Prostate gland (tissue), 2 donors: ENCODE results near the gene CEP43. TPM values are rescaled to one million over a fixed set of nuclear protein-coding genes. Genes with fewer than 3 reads are reported as not detected.
A peak's percentile ranks its signal among the peaks of the same experiment; 100 is the strongest.

Experiments
- DNase-seq: peaks from one replicate; pipeline ENCODE4 v3.0.0-alpha.2; 2019; ENCODE audit warnings: low spot score
- H3K27ac ChIP-seq, 2 donors: fragments of 200-600 bp; sonication (generic); 2 replicates each; pipeline ENCODE4 v1.5.1; 2017 to 2019
- H3K27me3 ChIP-seq: fragments of 200-600 bp; sonication (generic); replicated peaks from 2 replicates; pipeline ENCODE4 v1.5.1; 2019; ENCODE audit not compliant: insufficient read depth
- H3K36me3 ChIP-seq, 2 donors: fragments of 200-600 bp; sonication (generic); 1 replicate in 1 of 2; 2 replicates in 1 of 2; pipeline versions ENCODE4 v1.5.1 to v1.8.1; 2017 to 2019
- H3K4me1 ChIP-seq: fragments of 200-600 bp; sonication (generic); replicated peaks from 2 replicates; pipeline ENCODE4 v1.5.1; 2019
- H3K4me3 ChIP-seq, 2 donors: fragments of 200-600 bp; sonication (generic); 2 replicates each; pipeline ENCODE4 v1.5.1; 2017 to 2019
- H3K9me3 ChIP-seq: fragments of 200-600 bp; sonication (generic); 2 replicates; pipeline ENCODE4 v1.5.1; 2017
- CTCF ChIP-seq, 4 experiments: fragments of 200-600 bp in 2 of 4; fragments of 450-650 bp in 2 of 4; sonication (generic) in 2 of 4; IDR thresholded peaks; 1 replicate in 3 of 4; 2 replicates in 1 of 4; pipeline ENCODE4 v1.5.1; 2016 to 2019; ENCODE audit warnings: antibody characterized with exemption in 4 of 4, mild to moderate bottlenecking in 2 of 4, moderate library complexity in 2 of 4
- POLR2A ChIP-seq: fragments of 450-650 bp; IDR thresholded peaks from one replicate; pipeline ENCODE4 v1.6.1; 2016; ENCODE audit warnings: antibody characterized with exemption, mild to moderate bottlenecking
- POLR2AphosphoS5 ChIP-seq: sonication (generic); formaldehyde crosslinking; IDR thresholded peaks from one replicate; pipeline ENCODE4 v1.6.1; 2017; ENCODE audit warnings: antibody characterized with exemption
- WGBS: methylation state at CpG from one replicate; pipeline ENCODE4 v1.1.5; 2018; 5-methylcytosine and 5-hydroxymethylcytosine counted together
- intact Hi-C: fragments of 100-400 bp; cut with DNase I; formaldehyde crosslinking; loops from one replicate; pipeline ENCODE4 v1.14.2; 2022
- total RNA-seq, 2 donors: library from RNA; depleted of rRNA; stranded (reverse); fragments of >200 nt; gene quantifications; one replicate each; pipeline ENCODE4 v1.1.0, GENCODE V29; 2016

Gene CEP43
- total RNA-seq, 2 donors from 2014 or later: 13.3 to 25.7 TPM

GRCh38 chr6:166988674-166989201 is 10.5 kb upstream of the CEP43 start:
- intact Hi-C loops: loop anchor here (2.0 kb wide), 1 partner anchor 202 kb away; no protein-coding TSS in a partner anchor
- Histone ChIP-seq H3K27ac (peak overlapping the region; percentile 31 to 51), H3K9me3 (no peaks in the 10 kb centered on the region), H3K27me3 (no peaks in the 10 kb centered on the region), H3K4me1 (peaks cover 4% of the 10 kb centered on the region), H3K36me3 (no peaks in the 10 kb centered on the region), H3K4me3 (no peak overlapping the region)
- DNase-seq: peak; percentile 49
- WGBS: 29% methylated on average over 3 of the region's 3 CpGs
- TF ChIP-seq POLR2AphosphoS5 (peak; percentile 67), POLR2A (no peak)

- TF ChIP-seq CTCF (IDR thresholded peaks at IDR 0.05) (peak in 3 of 4 experiments; percentile 28 to 65 (median 47)), POLR2A (no peak), POLR2AphosphoS5 (no peak)
- intact Hi-C loops: loop anchor here (2.0 kb wide), 1 partner anchor 203 kb away; no protein-coding TSS in a partner anchor
- Histone ChIP-seq H3K4me3 (no peak overlapping the region), H3K4me1 (peaks cover 4% of the 10 kb centered on the region), H3K36me3 (no peaks in the 10 kb centered on the region), H3K27ac (peak overlapping the region; percentile 23 to 51), H3K9me3 (no peaks in the 10 kb centered on the region), H3K27me3 (no peaks in the 10 kb centered on the region)
- DNase-seq: no peak
- 37% methylated on average over 10 of the region's 10 CpGs for WGBS
These were observed 9.7 kb upstream of the CEP43 start for GRCh38 chr6:166989427-166990032.

DNA sequence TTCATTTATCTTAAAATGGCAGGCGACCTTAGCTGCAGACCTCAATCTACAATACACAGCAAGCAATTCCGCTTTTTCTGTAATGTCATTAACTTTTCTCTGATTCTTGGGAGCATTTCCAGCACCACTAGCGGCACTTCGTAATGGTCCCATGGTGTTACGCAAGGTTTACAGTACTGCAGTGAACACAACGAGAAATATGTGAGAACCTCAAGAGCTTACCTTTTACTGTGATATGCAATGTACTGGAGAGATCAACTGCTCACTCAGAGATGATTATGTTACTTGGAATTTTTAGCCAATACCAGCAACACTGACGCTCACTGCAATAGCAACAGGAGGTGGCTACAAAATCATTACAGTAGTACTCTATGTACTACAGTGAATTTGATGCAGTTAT is 2.8 kb upstream of the CEP43 start:
- H3K4me1 ChIP-seq: no peaks in the 10 kb centered on the region
- no peak overlapping the region for H3K4me3 ChIP-seq
- DNase-seq: no peak
- no peak overlapping the region for H3K27ac ChIP-seq
- H3K9me3 ChIP-seq: no peaks in the 10 kb centered on the region
- no peaks in the 10 kb centered on the region for H3K36me3 ChIP-seq
- no peaks in the 10 kb centered on the region for H3K27me3 ChIP-seq
- intact Hi-C loops: loop anchor here (5.0 kb wide), 2 partner anchors 44 to 146 kb away; no protein-coding TSS in a partner anchor
- WGBS: 87% methylated on average over 7 of the region's 7 CpGs
- TF ChIP-seq CTCF (IDR thresholded peaks at IDR 0.05): no peak
- TF ChIP-seq POLR2AphosphoS5: no peak
- TF ChIP-seq POLR2A: no peak

DNA sequence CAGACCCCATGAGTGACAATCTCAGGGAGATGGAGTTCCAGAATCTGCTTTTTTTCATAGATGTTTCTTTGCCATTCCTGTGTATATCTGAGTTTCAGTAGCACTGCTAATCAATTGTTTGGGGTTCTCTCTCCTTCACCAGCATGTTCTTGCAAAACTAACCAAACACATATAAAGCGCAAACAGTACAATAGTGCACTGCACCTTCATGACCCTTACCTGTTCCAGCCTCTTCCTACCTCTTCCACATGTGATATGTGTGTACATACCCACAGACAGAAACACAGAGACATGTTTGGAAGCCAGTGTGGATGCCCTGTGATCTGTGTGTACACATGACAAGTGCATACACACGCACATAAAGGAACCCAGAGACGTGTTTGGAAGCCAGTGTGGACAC is 1.8 kb upstream of the CEP43 start:
- H3K36me3 ChIP-seq: no peaks in the 10 kb centered on the region
- no peak for DNase-seq
- H3K27me3 ChIP-seq: no peaks in the 10 kb centered on the region
- H3K4me1 ChIP-seq: no peaks in the 10 kb centered on the region
- WGBS: 67% methylated on average over 3 of the region's 3 CpGs
- peak overlapping the region in 1 of 2 donors; percentile 74 for H3K27ac ChIP-seq
- intact Hi-C loops: loop anchor here (5.0 kb wide), 2 partner anchors 45 to 145 kb away; no protein-coding TSS in a partner anchor
- no peak for TF ChIP-seq CTCF (IDR thresholded peaks at IDR 0.05)
- no peak for TF ChIP-seq POLR2A
- TF ChIP-seq POLR2AphosphoS5: no peak
- H3K9me3 ChIP-seq: no peaks in the 10 kb centered on the region
- peak overlapping the region in 1 of 2 donors; percentile 86 for H3K4me3 ChIP-seq

GRCh38 chr6:166997768-166998255 is 1.4 kb upstream of the CEP43 start:
- peak; percentile 57 for DNase-seq
- no peak for TF ChIP-seq POLR2A
- TF ChIP-seq POLR2AphosphoS5: peak; percentile 28
- peak in 2 of 4 experiments; percentile 51 to 56 for TF ChIP-seq CTCF (IDR thresholded peaks at IDR 0.05)
- intact Hi-C loops: loop anchor here (5.0 kb wide), 2 partner anchors 46 to 144 kb away; no protein-coding TSS in a partner anchor
- 11% methylated on average over 13 of the region's 38 CpGs for WGBS
- Histone ChIP-seq H3K27me3 (no peaks in the 10 kb centered on the region), H3K4me1 (no peaks in the 10 kb centered on the region), H3K36me3 (no peaks in the 10 kb centered on the region), H3K9me3 (no peaks in the 10 kb centered on the region), H3K4me3 (peak overlapping the region; percentile 86 to 88), H3K27ac (peak overlapping the region; percentile 73 to 74)
